Measurements from ENCODE around the gene AP3S2.
"Not testable (repeated sequence)": the region's sequence is repeated elsewhere in the genome, so short reads cannot be mapped to it uniquely, and the experiment has no call there.

The AP3S2 gene

GRCh38 chr15:89893696-89894447 lies at the start of gene AP3S2:
Gene AP3S2, minus strand, starts transcription at chr15:89893994. Its CDS starts 45 bp downstream, at chr15:89893949.
- DNase-seq (ENCODE audit: low spot score): peak; percentile 96

- DNase-seq (ENCODE audit: low spot score): no peak
Measured at GRCh38 chr15:89939910-89940309, 46.1 kb upstream of the AP3S2 start.

GRCh38 chr15:89939377-89939776 lies 45.6 kb upstream of the AP3S2 start:
- not testable (repeated sequence) for DNase-seq (ENCODE audit: low spot score)

- no peak for DNase-seq (ENCODE audit: low spot score)
Measured at GRCh38 chr15:89937365-89938350, 43.9 kb upstream of the AP3S2 start.

GRCh38 chr15:89936786-89937265 lies 43.0 kb upstream of the AP3S2 start:
- DNase-seq (ENCODE audit: low spot score): no peak

GRCh38 chr15:89936051-89936785 lies 42.4 kb upstream of the AP3S2 start:
- no peak for DNase-seq (ENCODE audit: low spot score)

- DNase-seq (ENCODE audit: low spot score): no peak
Measured at GRCh38 chr15:89932880-89933279, 39.1 kb upstream of the AP3S2 start.

- DNase-seq (ENCODE audit: low spot score): no peak
Measured at GRCh38 chr15:89928421-89928820, 34.6 kb upstream of the AP3S2 start.

GRCh38 chr15:89926158-89926557 lies 32.4 kb upstream of the AP3S2 start:
- no peak for DNase-seq (ENCODE audit: low spot score)

- DNase-seq (ENCODE audit: low spot score): peak; percentile 16
Measured at GRCh38 chr15:89917442-89918101, 23.8 kb upstream of the AP3S2 start.

GRCh38 chr15:89916660-89917059 lies 22.9 kb upstream of the AP3S2 start:
- DNase-seq (ENCODE audit: low spot score): no peak

- DNase-seq (ENCODE audit: low spot score): peak; percentile 53
Measured at GRCh38 chr15:89912674-89913396, 19.0 kb upstream of the AP3S2 start, which contains the start of gene ARPIN. Gene ARPIN, minus strand, starts transcription at chr15:89912952. Its CDS starts 117 bp downstream, at chr15:89912835.

- peak; percentile 36 for DNase-seq (ENCODE audit: low spot score)
Measured at GRCh38 chr15:89912145-89912673, 18.4 kb upstream of the AP3S2 start.

- DNase-seq (ENCODE audit: low spot score): no peak
Measured at GRCh38 chr15:89910891-89911626, 17.3 kb upstream of the AP3S2 start.

- DNase-seq (ENCODE audit: low spot score): no peak
Measured at GRCh38 chr15:89909611-89910010, 15.8 kb upstream of the AP3S2 start.

- DNase-seq (ENCODE audit: low spot score): no peak
Measured at GRCh38 chr15:89908226-89908625, 14.4 kb upstream of the AP3S2 start.

GRCh38 chr15:89907289-89907688 lies 13.5 kb upstream of the AP3S2 start:
- DNase-seq (ENCODE audit: low spot score): no peak

GRCh38 chr15:89905846-89906378 lies 12.1 kb upstream of the AP3S2 start:
- DNase-seq (ENCODE audit: low spot score): no peak

GRCh38 chr15:89904519-89904918 lies 10.7 kb upstream of the AP3S2 start:
- no peak for DNase-seq (ENCODE audit: low spot score)

GRCh38 chr15:89903858-89904130 lies 10.0 kb upstream of the AP3S2 start:
- DNase-seq (ENCODE audit: low spot score): no peak

All from SW480 (cell line).